Smooth muscle cell (in vitro differentiated cells): ENCODE results near the gene BPIFB1. TPM values are rescaled to one million over a fixed set of nuclear protein-coding genes. Genes with fewer than 3 reads are reported as not detected.

Experiments
- DNase-seq: peaks from one replicate; lab custom pipeline; 2025; ENCODE audit not compliant: unreplicated experiment; lab: John Stamatoyannopoulos, UW
- H2AFZ ChIP-seq: fragments of 200-600 bp; sonication (generic); 2 replicates; pipeline ENCODE4 v1.6.0; 2016; ENCODE audit warnings: antibody characterized with exemption, low read depth, mild to moderate bottlenecking
- H3F3A ChIP-seq: fragments of 200-600 bp; sonication (generic); 2 replicates; pipeline ENCODE4 v1.6.0; 2017; ENCODE audit warnings: antibody characterized with exemption, low read depth
- H3K27ac ChIP-seq: fragments of 200-600 bp; sonication (generic); 2 replicates; pipeline ENCODE4 v1.5.1; 2016; ENCODE audit warnings: low read depth, mild to moderate bottlenecking
- H3K27me3 ChIP-seq: fragments of 200-600 bp; sonication (generic); 2 replicates; pipeline ENCODE4 v1.6.1; 2016; ENCODE audit warnings: low read depth, mild to moderate bottlenecking
- H3K36me3 ChIP-seq: fragments of 200-600 bp; sonication (generic); 2 replicates; pipeline ENCODE4 v1.5.1; 2016; ENCODE audit warnings: low read depth
- H3K4me1 ChIP-seq: fragments of 200-600 bp; sonication (generic); 2 replicates; pipeline ENCODE4 v1.5.1; 2016; ENCODE audit warnings: low read depth
- H3K4me2 ChIP-seq: fragments of 200-600 bp; sonication (generic); 2 replicates; pipeline ENCODE4 v1.6.0; 2016; ENCODE audit warnings: mild to moderate bottlenecking
- H3K4me3 ChIP-seq: fragments of 200-600 bp; sonication (generic); 2 replicates; pipeline ENCODE4 v1.5.1; 2016; ENCODE audit warnings: mild to moderate bottlenecking
- H3K79me2 ChIP-seq: fragments of 200-600 bp; sonication (generic); 2 replicates; pipeline ENCODE4 v1.6.0; 2016; ENCODE audit warnings: low read depth, mild to moderate bottlenecking
- H3K9ac ChIP-seq: fragments of 200-600 bp; sonication (generic); 2 replicates; pipeline ENCODE4 v1.6.0; 2016; ENCODE audit warnings: low read depth
- H3K9me3 ChIP-seq: fragments of 200-600 bp; sonication (generic); replicated peaks from 2 replicates; pipeline ENCODE4 v1.5.1; 2016; ENCODE audit warnings: low read depth
- H4K20me1 ChIP-seq: fragments of 200-600 bp; sonication (generic); 2 replicates; pipeline ENCODE4 v1.6.0; 2016; ENCODE audit warnings: low read depth
- WGBS: methylation state at CpG from one replicate; pipeline ENCODE4 v1.1.7; 2016; ENCODE audit warnings: low lambda C conversion rate; 5-methylcytosine and 5-hydroxymethylcytosine counted together
- polyA plus RNA-seq: library from polyadenylated mRNA; unstranded; fragments of >200 nt; fragmentation: Nextera tagmentation; extraction: Ambion mirVana; gene quantifications from 2 replicates; pipeline ENCODE4 v1.2.1, GENCODE V29; 2016
- total RNA-seq: library from RNA; depleted of rRNA; stranded (reverse); fragments of >200 nt; gene quantifications from 2 replicates; pipeline ENCODE4 v1.2.3, GENCODE V29; 2014
- TF ChIP-seq, protein P1 (sequence below): fragments of 200-600 bp; sonication (generic); IDR thresholded peaks from 2 replicates; pipeline ENCODE4 v1.5.1; 2017; ENCODE audit warnings: borderline replicate concordance, mild to moderate bottlenecking, antibody characterized with exemption; ENCODE audit not compliant: insufficient read depth, poor library complexity, severe bottlenecking

Gene BPIFB1
- total and polyA plus RNA-seq, 2 experiments from 2014 or later, result not detected

DNA sequence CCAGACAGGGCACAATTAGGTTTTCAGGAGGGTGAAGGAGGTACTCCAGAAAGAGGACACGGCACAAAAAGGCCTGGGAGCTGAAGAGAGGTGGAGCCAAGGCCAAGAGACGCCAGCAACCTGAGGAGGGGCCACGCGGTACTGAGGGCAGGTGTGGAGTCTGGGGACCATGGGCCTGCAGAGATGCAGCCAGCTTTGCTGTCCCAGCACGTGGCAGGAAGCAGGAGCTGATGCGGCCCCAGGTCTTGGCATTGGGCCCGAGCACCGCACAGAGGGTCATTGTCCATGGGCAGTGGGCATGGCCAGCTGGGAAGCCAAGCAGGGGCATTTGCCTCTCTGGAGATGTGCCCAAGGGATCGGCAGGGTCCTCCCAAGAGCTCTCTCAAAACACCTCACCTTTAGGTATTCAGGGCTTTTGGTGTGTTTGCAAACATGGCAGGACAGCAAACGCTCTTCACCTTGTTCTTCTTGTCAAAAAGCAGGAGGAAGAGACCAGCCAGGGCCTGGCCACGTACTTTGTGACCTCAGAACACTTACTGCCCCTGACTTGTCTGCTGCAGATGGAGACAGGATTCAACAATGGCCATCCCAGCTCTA lies 1.4 kb upstream of the BPIFB1 start:
- no peaks in the 10 kb centered on the region for H3K36me3 ChIP-seq
- H3K4me1 ChIP-seq, result no peaks in the 10 kb centered on the region
- H3K79me2 ChIP-seq, result no peaks in the 10 kb centered on the region
- no peaks in the 10 kb centered on the region for H3K9me3 ChIP-seq
- no peak for DNase-seq
- H3K4me3 ChIP-seq, result no peak overlapping the region
- no peak overlapping the region for H2AFZ ChIP-seq
- H3K27ac ChIP-seq, result no peak overlapping the region
- H3K9ac ChIP-seq, result no peak overlapping the region
- H4K20me1 ChIP-seq, result no peaks in the 10 kb centered on the region
- H3K27me3 ChIP-seq, result peaks cover 21% of the 10 kb centered on the region
- no peak overlapping the region for H3K4me2 ChIP-seq
- no peaks in the 10 kb centered on the region for H3F3A ChIP-seq
- TF ChIP-seq, protein P1, sequence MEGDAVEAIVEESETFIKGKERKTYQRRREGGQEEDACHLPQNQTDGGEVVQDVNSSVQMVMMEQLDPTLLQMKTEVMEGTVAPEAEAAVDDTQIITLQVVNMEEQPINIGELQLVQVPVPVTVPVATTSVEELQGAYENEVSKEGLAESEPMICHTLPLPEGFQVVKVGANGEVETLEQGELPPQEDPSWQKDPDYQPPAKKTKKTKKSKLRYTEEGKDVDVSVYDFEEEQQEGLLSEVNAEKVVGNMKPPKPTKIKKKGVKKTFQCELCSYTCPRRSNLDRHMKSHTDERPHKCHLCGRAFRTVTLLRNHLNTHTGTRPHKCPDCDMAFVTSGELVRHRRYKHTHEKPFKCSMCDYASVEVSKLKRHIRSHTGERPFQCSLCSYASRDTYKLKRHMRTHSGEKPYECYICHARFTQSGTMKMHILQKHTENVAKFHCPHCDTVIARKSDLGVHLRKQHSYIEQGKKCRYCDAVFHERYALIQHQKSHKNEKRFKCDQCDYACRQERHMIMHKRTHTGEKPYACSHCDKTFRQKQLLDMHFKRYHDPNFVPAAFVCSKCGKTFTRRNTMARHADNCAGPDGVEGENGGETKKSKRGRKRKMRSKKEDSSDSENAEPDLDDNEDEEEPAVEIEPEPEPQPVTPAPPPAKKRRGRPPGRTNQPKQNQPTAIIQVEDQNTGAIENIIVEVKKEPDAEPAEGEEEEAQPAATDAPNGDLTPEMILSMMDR, result no peak
- 91% methylated on average over 11 of the region's 11 CpGs for whole genome bisulfite sequencing

DNA sequence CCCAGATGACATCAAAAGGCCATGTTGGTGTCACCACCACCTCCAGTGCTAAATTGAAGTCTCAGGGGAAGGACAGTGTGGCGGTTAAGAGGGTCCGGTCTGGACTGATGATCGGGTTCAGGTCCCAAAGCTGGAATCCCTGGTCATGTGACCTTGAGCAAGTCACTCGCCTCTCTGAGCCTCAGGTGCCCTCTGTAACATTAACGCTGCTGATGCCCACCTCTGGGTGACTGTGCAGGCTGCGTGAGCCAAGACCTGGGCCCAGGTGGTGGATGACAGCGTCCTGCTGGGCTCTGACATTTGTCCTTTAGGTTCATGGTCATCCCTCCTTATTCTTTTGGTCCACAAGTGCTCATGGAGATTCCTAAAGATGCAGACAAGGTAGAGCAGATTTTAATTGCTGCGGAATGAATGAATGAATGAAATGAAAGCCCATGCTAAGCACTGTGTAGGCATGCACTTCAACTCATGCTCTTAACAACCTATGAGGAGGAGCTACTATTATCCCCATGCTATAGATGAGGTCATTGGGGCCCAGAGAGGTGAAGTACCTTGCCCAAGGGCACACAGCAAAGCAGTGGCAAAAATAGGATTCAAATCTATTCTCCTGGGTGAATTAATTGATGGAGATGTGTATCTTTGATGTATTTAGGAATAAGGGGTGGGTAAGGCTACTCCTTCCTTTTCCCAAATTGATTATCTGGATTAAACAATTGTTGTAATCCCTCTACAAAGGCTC lies 649 bp upstream of the BPIFB1 start:
- H4K20me1 ChIP-seq, result no peaks in the 10 kb centered on the region
- TF ChIP-seq, protein P1, result no peak
- 87% methylated on average over 8 of the region's 8 CpGs for WGBS

DNA sequence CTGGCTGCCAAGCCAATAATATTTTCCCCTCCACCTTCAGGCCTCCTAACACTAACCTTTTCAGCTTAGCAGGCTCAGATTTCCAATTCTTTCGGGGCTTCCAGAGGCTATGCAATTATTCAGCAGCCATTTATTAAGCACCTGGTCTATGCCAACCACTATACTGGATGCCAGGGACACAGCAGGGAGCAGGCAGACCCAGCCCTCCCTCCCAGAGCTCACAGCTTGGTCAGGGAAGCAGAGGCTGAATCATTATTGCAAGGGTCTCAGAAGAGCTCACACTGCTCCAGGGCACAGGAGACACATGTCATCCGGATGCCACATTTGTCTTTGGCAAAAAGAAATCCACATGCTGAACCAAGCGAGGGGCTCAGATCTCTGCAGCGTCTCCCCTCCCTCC lies 1.3 kb downstream of the BPIFB1 start:
- Histone ChIP-seq H2AFZ (no peak overlapping the region), H3K9me3 (no peaks in the 10 kb centered on the region), H3K4me3 (no peak overlapping the region), H3K9ac (no peak overlapping the region), H3F3A (no peaks in the 10 kb centered on the region), H3K79me2 (no peaks in the 10 kb centered on the region), H3K4me1 (no peaks in the 10 kb centered on the region), H3K27me3 (peaks cover 34% of the 10 kb centered on the region), H3K4me2 (no peak overlapping the region), H3K27ac (no peak overlapping the region), H4K20me1 (no peaks in the 10 kb centered on the region), H3K36me3 (no peaks in the 10 kb centered on the region)
- TF ChIP-seq, protein P1, result no peak
- WGBS, result 90% methylated on average over 4 of the region's 4 CpGs
- DNase-seq, result no peak

More for the DNA sequence above, 649 bp upstream of the BPIFB1 start:
- H3K27ac ChIP-seq, result no peak overlapping the region
- no peaks in the 10 kb centered on the region for H3F3A ChIP-seq
- H3K9me3 ChIP-seq, result no peaks in the 10 kb centered on the region
- H3K4me3 ChIP-seq, result no peak overlapping the region
- H3K4me2 ChIP-seq, result no peak overlapping the region
- no peaks in the 10 kb centered on the region for H3K79me2 ChIP-seq
- no peaks in the 10 kb centered on the region for H3K36me3 ChIP-seq
- no peak overlapping the region for H3K9ac ChIP-seq
- H3K4me1 ChIP-seq, result no peaks in the 10 kb centered on the region
- H2AFZ ChIP-seq, result no peak overlapping the region
- H3K27me3 ChIP-seq, result peaks cover 28% of the 10 kb centered on the region
- no peak for DNase-seq
